Measurements from ENCODE around the gene MICAL2.
"Not testable (repeated sequence)": the region's sequence is repeated elsewhere in the genome, so short reads cannot be mapped to it uniquely, and the experiment has no call there.

Gene MICAL2

DNA sequence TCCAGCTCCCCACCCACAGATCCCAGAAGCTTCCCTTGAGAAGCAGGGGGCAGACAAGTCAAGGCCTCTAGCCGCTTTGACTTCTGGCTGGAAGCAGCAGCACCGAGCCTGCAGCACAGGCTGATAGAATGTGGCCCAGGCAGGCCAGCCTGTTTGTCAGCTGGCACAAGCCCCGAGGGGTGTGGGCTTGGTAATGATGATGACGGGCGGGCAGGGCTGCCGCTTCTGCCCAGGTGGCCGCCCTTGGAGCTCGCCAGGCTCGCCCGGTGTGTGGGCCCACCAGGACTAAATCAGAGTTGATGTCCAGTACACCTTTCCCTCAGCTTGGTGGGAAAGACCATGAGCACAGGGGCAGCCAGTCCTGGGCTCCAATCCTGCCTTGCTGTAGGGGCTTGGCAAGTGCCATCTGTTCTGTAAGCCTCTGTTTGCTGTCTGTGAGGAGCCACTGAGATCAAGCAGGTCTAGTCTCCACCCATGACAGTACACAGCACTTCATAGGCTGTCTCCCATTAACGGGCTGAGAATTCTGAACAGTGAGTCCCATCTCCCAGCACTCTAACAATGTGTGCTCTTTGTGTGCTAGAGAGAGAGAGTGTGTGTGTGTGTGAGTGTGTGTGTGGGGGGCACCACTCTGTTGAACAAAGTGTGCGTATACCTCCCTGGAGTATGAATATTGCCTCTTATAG is 26.8 kb downstream of the MICAL2 start:
- no peak for DNase-seq

DNA sequence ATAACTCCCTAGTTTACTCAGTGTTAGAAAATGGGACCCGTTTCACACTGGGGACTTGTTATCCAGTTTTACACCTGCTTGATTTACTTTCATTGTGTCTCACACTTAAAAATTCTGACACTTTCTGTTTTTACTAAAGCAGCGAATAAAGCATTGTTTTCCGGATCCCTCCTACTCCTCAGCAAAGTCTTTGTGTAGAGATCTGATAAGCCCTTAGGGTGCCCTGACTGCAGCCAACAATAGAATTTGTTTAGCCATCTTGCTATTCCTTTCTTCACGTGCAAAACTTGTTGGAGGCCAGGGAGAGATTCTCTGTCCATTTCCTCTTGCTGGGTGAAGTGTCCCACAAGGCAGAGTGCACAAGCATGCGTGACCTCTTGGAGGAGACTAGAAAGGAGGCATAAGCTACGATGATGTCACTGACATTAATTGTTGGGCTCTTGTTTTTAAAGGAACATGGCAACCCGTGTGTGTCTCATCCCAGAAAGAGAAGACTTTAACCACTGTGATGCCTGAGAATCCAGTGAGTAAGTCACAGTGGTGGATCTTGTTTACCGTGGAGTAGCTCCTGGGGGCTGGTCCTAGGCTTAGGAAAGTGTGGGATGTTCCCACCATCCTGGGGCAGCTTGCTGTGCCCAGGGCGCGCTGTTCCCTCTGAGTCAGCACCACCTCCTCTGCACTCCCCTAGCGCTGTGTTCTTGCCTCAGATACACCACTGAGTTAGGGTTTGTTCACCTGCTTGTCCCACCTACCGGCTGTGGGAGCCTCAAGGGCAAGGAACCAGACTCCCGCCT is 27.7 kb downstream of the MICAL2 start:
- peak; percentile 70 for DNase-seq

DNA sequence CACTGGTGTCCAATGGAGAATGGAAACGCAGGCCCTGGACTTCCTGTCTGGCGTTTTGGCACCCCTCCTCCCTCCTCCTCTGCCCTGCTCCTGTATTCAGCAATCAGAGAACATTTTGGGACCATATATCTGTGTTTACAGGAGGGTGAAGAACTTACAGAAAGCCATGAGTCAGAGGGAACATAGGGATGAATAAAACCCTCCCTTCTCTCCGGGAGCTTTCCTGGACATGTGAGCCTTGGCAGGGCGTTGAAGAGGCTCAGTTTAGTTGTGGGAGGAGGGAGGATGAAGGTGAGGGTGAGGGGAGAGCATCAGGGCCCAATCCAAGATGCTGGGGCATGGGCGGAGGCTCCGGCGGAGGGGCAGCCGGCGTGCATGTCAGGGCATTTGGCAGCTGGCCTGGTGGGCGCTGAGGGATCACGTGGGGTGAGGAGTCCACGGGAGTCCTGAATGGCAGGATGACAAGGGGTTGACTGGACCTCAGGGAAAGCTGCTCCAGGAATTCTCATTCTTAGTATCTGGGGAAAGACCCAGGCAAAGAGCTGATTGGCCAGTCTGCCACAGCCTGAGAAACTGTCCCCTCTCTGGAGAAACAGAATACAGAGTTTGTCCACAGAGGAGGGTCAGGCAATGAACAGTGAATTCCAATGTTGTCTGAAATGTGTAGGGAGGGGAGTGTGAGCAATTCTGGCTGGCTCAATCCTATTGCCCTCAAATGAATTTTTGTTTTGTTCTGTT is 28.9 kb downstream of the MICAL2 start:
- DNase-seq, result peak; percentile 76

DNA sequence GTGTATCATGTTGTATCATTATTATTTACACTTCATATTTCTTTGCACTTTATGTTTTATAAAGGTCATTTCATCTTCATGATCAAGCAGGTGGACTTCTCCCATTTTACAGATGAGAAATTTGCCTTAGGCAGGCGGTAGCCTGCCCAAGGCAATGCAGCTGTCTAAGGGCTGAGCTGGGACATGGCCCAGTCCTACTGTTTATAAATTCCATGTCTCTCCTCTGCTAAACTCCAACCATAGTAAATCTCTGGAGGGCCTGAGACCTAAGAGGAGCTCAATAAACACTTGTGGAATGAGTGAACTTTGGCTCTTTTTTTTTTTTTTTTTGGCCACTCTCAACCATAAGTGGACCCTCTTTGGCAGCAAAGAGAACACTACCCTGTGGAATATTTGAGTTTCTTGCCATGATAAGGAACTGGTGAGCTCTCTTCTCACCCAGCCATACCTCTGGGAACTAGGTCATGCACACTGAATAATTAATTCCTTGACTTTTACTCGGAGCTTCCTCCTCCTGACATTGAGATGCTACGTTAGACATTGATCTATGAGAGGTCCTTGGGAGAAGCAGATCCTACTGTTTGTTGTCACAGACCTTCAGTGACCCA is 29.9 kb downstream of the MICAL2 start:
- no peak for DNase-seq

DNA sequence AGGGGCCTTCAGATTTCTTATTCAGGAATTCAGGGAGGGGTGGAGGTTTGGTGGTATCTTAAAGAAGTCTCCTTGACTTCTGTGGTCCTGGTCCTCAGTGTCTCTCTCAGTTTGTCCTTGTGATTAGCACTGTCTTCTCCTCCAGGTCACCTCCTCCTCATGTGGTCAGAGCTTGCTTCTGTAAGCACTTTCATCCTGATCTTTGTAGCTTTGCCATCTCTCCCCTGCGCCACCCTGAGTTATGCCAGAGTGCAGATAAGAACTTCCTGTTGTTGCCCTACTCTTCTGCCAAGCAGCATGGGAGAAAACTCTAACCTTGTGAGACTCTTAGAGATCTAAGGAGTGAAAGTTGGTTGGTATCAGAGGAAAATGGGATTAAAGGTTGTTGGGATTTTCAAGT is 30.9 kb downstream of the MICAL2 start:
- no peak for DNase-seq

DNA sequence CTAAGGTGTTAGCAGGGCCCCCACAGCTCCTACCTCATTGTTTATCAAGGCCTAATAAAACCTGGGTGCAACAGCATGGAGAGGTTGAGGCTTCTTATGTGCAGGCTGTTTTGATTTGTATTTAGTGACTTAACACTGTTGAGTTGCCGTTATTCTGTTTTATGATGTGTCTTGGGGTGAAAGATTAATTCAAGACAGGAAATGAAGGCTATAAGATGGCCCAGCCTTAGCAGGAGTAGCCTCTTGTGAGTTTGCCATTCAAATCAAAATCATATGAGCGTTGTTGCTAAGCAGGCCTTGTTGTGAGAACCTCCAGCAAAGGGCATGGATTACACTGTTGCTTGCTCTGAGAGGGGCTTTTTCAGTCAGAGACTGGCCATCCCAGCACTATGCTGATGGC is 31.8 kb downstream of the MICAL2 start:
- DNase-seq, result no peak

DNA sequence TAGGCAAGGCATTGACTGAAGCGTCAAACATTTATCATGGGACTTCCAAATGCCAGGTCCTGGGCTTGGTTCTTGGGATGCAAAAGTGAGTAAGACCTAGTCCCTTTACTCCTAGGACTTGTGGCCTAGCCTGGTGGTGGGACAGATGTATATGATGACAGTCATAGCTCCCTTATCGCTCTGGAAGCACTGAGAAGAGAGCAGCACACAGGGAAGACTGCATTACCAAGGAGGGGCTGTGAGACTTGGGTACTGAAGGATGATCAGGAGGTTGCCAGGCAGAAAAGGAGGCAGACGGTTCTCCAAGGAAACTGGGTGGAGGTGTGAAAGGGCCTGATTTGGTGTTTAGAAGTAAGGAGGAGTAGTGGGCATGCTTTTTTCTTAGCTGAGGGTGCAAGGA is 32.5 kb downstream of the MICAL2 start:
- DNase-seq, result no peak

DNA sequence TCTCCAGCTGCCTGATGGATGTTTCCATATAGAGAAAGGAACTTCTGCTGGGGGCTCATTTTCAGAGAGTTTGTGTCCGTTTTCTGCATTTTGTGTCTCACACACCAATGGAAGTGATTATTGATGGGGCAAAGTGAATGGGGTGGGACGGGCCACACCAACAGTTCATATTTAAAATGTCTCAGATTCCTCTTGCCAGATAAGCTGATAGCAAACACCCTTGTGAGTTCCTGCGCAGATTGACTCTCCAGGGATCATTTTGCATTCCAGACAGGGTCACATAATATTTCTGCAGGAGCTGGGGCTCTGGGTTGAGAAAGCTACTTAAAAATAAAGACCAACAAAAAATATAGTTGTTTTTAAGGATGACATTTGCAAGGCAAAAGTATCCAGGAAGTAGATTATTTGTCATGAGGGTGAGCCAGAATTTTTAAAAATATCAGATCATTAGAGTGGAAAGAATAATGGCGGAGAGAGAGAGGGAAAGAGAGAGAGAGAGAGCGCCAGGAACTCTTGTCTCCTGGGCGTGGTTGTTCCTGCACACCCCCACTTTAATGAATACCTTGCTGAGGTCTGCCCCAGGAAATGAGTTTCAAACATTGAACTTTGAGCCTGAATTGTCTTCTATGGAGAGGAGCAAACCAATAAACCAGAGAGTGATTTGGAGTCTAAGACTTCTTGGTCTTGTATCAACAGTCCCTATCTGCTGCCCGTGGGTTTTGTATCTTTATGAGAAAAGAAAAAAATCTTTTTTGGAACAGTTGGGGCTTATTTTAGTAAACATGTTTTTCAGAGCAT is 33.3 kb downstream of the MICAL2 start:
- DNase-seq, result peak; percentile 45

DNA sequence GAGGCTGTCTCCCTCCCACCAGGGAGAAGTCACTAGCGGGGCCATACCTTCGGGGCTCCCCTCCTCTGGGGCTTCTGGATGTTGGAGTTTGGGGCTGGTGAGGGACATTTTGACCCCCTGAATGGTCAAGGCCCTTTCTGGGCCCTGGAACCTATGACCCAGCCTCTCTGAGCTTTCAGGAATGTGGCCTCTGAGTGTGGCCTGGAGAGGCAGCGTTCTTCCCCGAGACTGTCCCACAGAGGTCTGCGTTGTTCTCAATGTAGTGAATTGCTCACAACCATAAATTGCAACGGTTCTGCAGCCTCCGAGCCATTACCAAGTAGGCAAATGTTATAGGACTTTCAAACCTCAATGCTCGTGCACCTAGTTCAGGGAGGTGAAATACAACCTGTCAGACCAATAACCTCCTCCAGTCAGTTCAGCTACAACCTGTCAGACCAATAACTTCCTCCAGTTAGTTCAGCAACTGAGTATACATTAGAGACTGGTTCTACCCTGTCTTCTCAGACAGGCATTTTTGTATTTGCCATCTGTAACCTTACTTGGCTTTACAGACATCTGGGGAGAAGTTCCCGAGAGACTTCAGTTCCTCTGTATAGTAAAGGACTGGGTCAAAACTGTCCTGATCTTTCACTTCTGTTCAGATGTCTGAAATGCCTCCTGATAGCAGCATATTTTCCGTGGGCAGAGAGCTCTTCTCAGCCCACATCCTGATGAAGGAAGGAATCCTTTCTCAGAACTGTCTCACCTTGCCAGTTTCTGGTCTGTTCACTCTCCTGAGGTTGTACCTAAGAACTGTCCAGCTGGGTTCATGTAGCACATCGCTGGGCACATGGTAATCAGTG is 34.2 kb downstream of the MICAL2 start:
- DNase-seq, result no peak

DNA sequence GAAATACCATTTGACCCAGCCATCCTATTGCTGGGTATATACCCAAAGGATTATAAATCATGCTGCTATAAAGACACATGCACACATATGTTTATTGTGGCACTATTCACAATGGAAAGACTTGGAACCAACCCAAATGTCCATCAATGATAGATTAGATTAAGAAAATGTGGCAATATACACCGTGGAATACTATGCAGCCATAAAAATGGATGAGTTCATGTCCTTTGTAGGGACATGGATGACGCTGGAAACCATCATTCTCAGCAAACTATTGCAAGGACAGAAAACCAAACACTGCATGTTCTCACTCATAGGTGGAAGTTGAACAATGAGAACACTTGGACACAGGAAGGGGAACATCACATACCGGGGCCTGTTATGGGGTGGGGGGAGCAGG is 36.3 kb downstream of the MICAL2 start:
- DNase-seq, result not testable (repeated sequence)

DNA sequence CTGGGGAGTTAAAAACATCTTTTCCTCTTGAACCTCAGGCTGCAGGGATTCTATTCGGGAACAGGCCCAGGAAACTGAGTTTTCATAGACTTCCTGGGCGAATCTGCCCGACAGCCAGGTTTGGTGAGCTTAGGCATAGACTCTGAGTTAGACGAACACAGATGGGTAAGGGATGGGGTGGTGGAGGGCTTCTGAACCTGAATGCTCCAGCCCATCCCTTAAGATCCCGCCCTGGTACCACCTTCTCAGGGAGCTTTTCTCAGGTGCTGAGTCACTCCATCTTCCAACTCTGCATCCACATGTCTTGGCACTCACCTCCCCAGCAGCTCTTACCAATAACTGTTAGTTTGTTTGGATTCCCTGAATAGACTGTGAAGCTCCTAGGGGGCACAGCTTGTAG is 37.4 kb downstream of the MICAL2 start:
- no peak for DNase-seq

DNA sequence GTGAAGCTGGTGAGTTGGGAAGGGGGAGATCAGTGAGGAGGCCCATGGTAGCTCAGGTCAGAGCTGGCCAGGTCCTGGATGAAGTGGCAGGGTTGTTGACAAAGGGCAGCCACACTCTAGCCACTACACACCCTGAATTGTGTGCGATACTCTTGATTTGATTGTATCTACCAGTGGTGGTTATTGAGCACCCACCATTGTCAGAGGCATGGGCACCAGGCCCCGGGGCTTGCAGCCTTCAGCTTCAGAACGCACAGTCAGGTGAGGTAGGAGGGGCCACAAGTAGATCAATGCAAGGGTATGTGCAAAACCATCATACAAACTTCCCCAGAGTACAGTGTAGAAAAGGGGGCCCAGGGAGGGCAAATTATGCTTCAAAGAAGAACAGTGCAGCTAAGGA is 38.1 kb downstream of the MICAL2 start:
- no peak for DNase-seq

DNA sequence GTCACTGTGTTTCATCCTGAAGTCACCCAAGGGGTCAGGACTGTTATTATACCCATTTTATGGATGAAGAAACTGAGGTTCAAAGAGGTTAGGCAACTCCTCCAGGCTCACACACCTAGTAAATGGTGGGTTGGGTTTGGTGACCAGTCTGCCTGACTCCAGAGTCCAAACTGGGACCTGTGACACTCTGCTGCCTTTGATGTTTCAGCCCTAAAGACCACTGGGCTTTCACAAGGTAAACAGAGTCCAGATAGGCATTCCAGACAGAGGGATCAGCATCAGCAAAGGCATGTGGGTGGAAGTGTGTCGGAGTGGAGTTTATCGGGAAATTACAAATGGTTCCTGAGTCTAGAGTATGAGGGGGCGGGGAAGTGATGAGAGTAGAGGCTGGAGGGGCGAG is 38.5 kb downstream of the MICAL2 start:
- no peak for DNase-seq

DNA sequence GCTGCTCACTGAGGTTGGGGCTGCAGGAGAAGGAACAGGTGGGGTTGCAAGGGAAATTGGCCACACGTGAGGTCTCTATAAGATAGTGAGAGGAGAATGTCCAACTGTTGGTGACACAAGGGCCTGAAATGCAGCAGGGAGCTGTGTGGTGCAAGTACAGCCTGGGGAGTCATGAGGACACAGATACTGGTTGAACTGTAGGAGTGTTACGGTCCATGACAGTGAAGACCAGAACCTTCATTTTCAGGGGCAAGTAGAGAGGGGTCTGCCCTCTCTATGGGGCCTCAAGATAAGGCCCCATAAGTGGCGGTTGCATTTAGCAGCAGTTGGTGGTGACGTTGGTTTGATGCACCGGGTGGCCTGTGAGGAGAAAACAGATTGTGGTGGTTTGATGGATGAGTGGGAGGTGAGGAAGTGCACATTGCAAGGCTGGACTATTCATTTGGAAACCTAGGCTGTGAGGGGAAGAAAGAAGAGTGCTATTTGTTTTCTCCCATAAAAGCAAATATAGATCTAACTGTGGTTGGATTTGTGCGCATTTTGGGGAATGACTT is 39.4 kb downstream of the MICAL2 start:
- no peak for DNase-seq

DNA sequence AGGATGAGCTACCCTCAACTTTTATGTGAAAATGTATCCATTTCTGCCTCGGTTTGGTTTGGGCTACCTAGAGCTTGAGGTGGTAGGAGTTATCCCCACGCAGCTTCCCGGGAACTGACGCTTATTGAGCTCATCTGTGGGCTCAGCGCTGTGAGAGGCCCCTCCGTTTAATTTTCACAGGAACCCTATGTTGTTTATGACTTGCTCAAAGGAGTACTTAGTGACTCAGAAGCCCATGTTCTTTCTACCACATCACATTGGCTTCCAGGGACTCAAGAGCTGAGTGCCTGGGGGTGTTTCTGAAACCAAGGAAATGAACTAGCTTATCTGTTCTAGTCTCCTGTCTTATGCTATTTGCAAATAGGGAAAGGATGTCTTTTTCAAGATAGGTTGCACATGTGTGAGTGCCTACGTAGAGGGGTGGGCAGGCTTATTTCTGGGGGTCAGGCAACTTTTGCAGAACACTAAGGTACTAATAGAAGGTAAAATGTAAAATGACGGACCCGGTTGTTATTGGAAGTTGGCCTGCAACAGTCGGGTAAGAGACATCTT is 40.5 kb downstream of the MICAL2 start:
- DNase-seq, result peak; percentile 22

DNA sequence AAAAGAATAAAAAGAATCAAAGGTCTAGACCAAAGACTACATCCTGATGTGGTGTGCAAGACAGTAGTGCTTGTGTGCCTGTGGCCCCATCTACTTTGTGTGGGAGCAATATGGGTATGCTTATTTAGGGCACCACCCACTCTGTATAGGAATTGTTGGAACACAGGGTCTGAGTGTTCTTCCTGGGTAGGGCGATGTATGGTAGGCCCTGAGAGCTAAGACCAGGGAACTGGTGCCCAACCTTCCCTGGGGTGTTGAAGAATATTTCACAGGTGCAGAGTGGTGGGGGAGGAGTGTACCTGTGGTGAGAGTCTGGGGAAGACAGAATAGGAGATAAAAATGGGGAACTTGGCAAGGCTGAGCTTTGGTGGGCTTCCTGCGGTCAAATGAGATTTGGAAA is 41.9 kb downstream of the MICAL2 start:
- no peak for DNase-seq

DNA sequence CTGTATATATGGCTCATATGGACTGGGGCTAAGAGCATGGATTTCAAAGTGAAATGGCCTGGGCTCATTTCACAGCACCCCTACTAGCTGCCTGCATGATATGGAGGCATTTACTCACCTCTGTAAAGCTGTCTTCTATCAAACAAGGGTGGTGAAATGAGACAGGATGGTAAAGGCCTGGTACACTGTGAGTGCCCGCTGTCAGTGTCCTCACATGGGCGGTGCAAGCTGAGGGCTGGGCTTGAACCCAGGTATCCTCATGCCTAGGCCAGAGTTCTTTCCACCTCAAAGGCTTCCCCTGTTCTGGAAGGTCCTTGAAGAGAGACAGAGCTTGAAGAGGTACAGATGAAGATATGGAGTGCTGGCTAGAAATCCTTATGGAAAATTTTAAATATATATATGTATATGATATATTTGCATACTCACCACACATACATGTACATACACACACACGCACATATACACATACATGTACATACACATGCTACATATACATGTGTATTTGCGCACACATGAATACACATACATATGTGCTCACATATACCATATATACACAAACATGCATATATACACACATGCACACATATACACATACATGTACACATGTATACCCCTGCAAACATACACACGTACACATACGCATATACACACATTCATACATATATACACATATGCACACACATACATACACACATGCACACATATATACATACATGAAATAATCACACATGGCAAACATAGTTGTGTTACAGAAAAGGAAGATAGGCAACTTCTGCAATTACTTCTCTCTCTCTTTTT is 44.7 kb downstream of the MICAL2 start:
- DNase-seq, result no peak

DNA sequence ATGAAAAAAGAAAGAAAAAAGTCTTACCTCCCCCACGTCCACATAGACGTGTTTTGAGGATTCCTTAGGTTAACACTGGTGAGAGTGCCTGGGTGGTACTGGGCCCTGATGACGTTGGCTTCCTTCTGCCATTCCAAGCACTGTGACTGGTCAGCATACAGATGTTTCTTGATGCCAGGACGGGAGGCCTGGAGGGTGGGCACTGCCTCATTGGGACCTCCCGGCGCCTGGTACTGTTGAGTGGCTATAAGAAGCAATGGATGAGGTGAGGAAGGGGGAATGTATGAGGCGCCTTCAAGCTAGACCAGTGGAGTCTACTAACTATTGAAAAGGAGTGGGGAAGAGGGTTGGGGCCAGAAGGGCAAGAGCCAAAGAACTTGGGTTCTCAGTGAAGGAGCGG is 45.3 kb downstream of the MICAL2 start:
- no peak for DNase-seq

DNA sequence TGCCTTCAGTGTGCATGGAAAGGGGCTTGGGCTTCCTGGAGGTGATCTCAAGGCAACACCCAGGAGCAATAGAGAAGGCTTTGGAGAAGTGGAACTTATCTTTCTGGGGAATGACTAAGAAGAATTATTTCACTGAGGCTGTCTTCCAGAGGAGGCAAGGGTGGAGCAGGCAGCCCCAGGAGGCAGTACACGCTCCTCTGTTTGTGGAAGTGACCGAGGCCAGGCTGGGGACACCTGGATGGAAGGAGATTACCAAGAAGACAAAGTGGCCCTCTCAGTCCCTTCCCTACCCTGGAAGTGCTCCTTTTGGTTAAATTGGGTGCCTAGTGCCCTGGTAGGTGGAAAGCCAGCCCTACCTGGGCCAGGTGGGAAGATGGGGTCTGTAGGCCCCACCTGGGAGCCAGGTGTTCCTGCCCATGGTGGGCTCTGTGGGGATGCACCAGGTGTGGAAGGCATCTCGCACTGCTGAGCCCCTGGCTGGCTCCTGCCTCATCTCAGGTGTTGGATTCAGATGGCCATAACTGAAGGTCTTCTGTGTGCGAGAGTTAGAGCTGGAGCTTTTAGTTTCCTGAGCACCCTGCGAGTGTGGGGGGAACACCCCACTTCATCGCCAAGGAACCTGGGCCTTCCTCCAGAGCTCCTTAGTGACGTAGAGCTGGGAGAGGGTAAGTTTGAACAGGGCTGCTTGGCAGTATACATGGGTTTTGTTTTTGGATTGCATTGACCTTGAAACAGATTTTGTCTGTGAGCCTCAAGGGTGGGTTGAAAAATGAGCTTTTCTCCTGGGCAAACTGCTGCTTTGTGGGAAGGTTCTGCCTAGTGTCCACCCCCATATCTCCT is 46.1 kb downstream of the MICAL2 start:
- DNase-seq, result no peak
